Mononuclear cell (primary cell): ENCODE data around the gene CAPZB. TPM values are rescaled to one million over a fixed set of nuclear protein-coding genes. Genes with fewer than 3 reads are reported as not detected.

Experiments
- H3K27me3 ChIP-seq: 2 replicates; pipeline ENCODE4 v1.6.0; 2011; ENCODE audit warnings: low read length, control low read depth; ENCODE audit not compliant: insufficient read depth
- H3K4me1 ChIP-seq: 2 replicates; pipeline ENCODE4 v1.5.1; 2011; ENCODE audit warnings: mild to moderate bottlenecking, low read length, control low read depth; ENCODE audit not compliant: insufficient read depth
- H3K4me3 ChIP-seq: 2 replicates; pipeline ENCODE4 v1.5.1; 2011; ENCODE audit warnings: mild to moderate bottlenecking, low read length, moderate library complexity
- H3K9me3 ChIP-seq: 2 replicates; pipeline ENCODE4 v1.5.1; 2011; ENCODE audit warnings: low read depth, mild to moderate bottlenecking, control low read depth, low read length
- total RNA-seq: library from RNA; depleted of rRNA; stranded (reverse); fragments of >200 nt; gene quantifications from one replicate; pipeline ENCODE4 v1.2.3, GENCODE V29; 2012

The CAPZB gene
- total RNA-seq, 1 donor: 128 TPM

GRCh38 chr1:19453741-19454201, 31.6 kb downstream of the CAPZB start:
- no peaks in the 10 kb centered on the region for H3K27me3 ChIP-seq
- no peaks in the 10 kb centered on the region for H3K9me3 ChIP-seq
- H3K4me1 ChIP-seq: peaks cover 94% of the 10 kb centered on the region
- H3K4me3 ChIP-seq: no peak overlapping the region

GRCh38 chr1:19452221-19452663, 33.1 kb downstream of the CAPZB start:
- Histone ChIP-seq H3K9me3 (no peaks in the 10 kb centered on the region), H3K27me3 (no peaks in the 10 kb centered on the region), H3K4me3 (no peak overlapping the region), H3K4me1 (peaks cover 95% of the 10 kb centered on the region)

GRCh38 chr1:19450811-19451515, 34.4 kb downstream of the CAPZB start:
- H3K4me3 ChIP-seq: no peak overlapping the region
- no peaks in the 10 kb centered on the region for H3K9me3 ChIP-seq
- H3K4me1 ChIP-seq: peaks cover 88% of the 10 kb centered on the region
- H3K27me3 ChIP-seq: no peaks in the 10 kb centered on the region

GRCh38 chr1:19449454-19450228, 35.7 kb downstream of the CAPZB start:
- H3K9me3 ChIP-seq: no peaks in the 10 kb centered on the region
- H3K4me1 ChIP-seq: peaks cover 78% of the 10 kb centered on the region
- H3K27me3 ChIP-seq: no peaks in the 10 kb centered on the region
- no peak overlapping the region for H3K4me3 ChIP-seq

- Histone ChIP-seq H3K4me1 (peaks cover 69% of the 10 kb centered on the region), H3K4me3 (no peak overlapping the region), H3K27me3 (no peaks in the 10 kb centered on the region), H3K9me3 (no peaks in the 10 kb centered on the region)
These were observed 36.6 kb downstream of the CAPZB start for GRCh38 chr1:19448491-19449439.

GRCh38 chr1:19447550-19447949, 37.8 kb downstream of the CAPZB start:
- no peak overlapping the region for H3K4me3 ChIP-seq
- no peaks in the 10 kb centered on the region for H3K9me3 ChIP-seq
- H3K4me1 ChIP-seq: peaks cover 59% of the 10 kb centered on the region
- H3K27me3 ChIP-seq: no peaks in the 10 kb centered on the region

GRCh38 chr1:19445417-19446342, 39.7 kb downstream of the CAPZB start:
- Histone ChIP-seq H3K4me3 (no peak overlapping the region), H3K9me3 (no peaks in the 10 kb centered on the region), H3K4me1 (peaks cover 45% of the 10 kb centered on the region), H3K27me3 (no peaks in the 10 kb centered on the region)

GRCh38 chr1:19444296-19445021, 40.9 kb downstream of the CAPZB start:
- no peaks in the 10 kb centered on the region for H3K27me3 ChIP-seq
- H3K4me1 ChIP-seq: peaks cover 34% of the 10 kb centered on the region
- H3K9me3 ChIP-seq: no peaks in the 10 kb centered on the region
- no peak overlapping the region for H3K4me3 ChIP-seq

GRCh38 chr1:19443326-19443725, 42.0 kb downstream of the CAPZB start:
- Histone ChIP-seq H3K4me3 (no peak overlapping the region), H3K27me3 (no peaks in the 10 kb centered on the region), H3K9me3 (no peaks in the 10 kb centered on the region), H3K4me1 (peaks cover 24% of the 10 kb centered on the region)

GRCh38 chr1:19442154-19443096, 42.9 kb downstream of the CAPZB start:
- Histone ChIP-seq H3K4me3 (no peak overlapping the region), H3K4me1 (peaks cover 24% of the 10 kb centered on the region), H3K9me3 (no peaks in the 10 kb centered on the region), H3K27me3 (no peaks in the 10 kb centered on the region)

- no peak overlapping the region for H3K4me3 ChIP-seq
- H3K9me3 ChIP-seq: no peaks in the 10 kb centered on the region
- peaks cover 32% of the 10 kb centered on the region for H3K4me1 ChIP-seq
- no peaks in the 10 kb centered on the region for H3K27me3 ChIP-seq
These were observed 44.1 kb downstream of the CAPZB start for GRCh38 chr1:19441048-19441780.

- Histone ChIP-seq H3K9me3 (no peaks in the 10 kb centered on the region), H3K27me3 (no peaks in the 10 kb centered on the region), H3K4me1 (peaks cover 42% of the 10 kb centered on the region), H3K4me3 (no peak overlapping the region)
These were observed 45.7 kb downstream of the CAPZB start for GRCh38 chr1:19439464-19440171.
